Cardiac fibroblast (primary cell): ENCODE results near the gene DSCAML1.

Experiments
- DNase-seq, 2 donors: peaks; one replicate each; pipeline versions ENCODE4 v3.0.0 to v3.0.0-alpha.2; 2010; ENCODE audit warnings: low read depth in 2 of 2
- H3K4me3 ChIP-seq, 2 donors: replicated peaks in 1 of 2; 1 replicate in 1 of 2; 2 replicates in 1 of 2; pipeline ENCODE4 v1.5.1; 2011; ENCODE audit warnings: low read depth in 2 of 2, low read length in 2 of 2, mild to moderate bottlenecking in 2 of 2, moderate library complexity in 1 of 2
- CTCF ChIP-seq: IDR thresholded peaks from one replicate; pipeline ENCODE4 v1.5.1; 2011; ENCODE audit warnings: low read depth, mild to moderate bottlenecking, low read length, inconsistent platforms

DSCAML1 gene

GRCh38 chr11:117620659-117621058, 176.4 kb downstream of the DSCAML1 start:
- TF ChIP-seq CTCF, result no peak
- DNase-seq, result no peak
- H3K4me3 ChIP-seq, result no peak overlapping the region

DNA sequence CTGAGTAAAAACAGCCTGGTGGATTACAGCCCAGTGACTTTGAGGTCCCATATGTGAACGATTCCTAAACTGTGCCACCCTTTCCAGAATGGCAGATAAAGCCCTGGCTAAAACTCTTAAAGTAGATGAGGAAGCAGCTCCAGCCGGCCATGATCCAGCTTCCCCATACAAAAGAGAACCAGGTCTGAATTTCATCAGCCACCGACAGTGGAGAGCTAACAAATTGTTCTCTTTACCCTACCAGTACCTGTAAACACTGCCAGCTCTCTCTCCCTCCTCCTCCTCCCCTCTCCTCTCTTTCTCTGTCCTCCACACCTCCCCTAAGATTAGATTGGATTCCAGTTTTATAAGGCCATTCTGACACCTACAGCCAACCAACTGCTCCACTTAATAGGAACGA, 176.9 kb downstream of the DSCAML1 start:
- TF ChIP-seq CTCF, result no peak
- no peak for DNase-seq
- no peak overlapping the region for H3K4me3 ChIP-seq

- TF ChIP-seq CTCF, result no peak
- H3K4me3 ChIP-seq, result no peak overlapping the region
- no peak for DNase-seq
These were observed 177.4 kb downstream of the DSCAML1 start for GRCh38 chr11:117619661-117620060.

GRCh38 chr11:117618982-117619355, 178.0 kb downstream of the DSCAML1 start:
- TF ChIP-seq CTCF, result no peak
- no peak for DNase-seq
- H3K4me3 ChIP-seq, result no peak overlapping the region

GRCh38 chr11:117618302-117618981, 178.6 kb downstream of the DSCAML1 start:
- no peak for TF ChIP-seq CTCF
- DNase-seq, result no peak
- no peak overlapping the region for H3K4me3 ChIP-seq

DNA sequence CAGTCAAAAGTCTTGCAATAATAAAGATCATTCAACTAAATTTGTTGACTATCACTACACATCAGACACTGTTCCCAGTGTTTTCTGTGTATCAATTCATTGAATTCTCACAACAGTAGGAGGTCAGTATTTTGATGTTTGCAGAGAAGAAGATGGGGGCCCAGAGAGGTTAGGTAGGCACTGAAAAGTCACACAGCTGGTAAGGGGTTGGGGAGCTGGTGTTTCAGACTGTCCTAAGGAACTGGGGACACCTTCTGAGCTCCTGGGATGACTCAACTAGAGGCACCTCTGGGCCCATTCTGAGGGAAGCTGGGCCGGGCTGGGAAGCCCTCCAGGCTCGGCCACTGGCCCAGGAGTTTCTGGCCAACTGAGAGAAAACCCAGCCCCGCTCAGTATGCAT, 180.0 kb downstream of the DSCAML1 start:
- no peak for TF ChIP-seq CTCF
- no peak overlapping the region for H3K4me3 ChIP-seq
- no peak for DNase-seq

DNA sequence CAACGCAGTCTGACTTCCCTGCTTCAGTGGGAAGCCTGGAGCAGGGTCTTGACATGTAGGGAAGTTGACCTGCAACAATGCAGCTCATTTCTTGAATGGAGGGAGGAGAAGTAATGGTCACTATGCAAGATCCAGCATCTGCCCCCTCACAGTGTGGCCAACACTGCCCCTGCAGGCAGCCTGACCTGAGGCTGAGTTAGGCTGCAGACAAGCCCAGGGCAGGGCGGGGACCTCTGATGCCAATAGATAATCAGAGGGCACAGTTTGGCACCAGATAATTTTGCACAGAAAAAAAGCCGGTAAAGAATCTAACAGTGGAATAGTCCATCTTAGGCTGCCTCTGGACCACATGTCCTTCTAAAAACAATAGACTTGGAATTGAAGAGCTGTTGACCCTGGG, 182.3 kb downstream of the DSCAML1 start:
- H3K4me3 ChIP-seq, result no peak overlapping the region
- TF ChIP-seq CTCF, result no peak
- DNase-seq, result no peak
